GM21360 (cell line): ENCODE data around the gene PLA2G12B.

Experiments
- ATAC-seq: cut with Tn5 transposase; IDR thresholded peaks from one replicate; pipeline ENCODE4 v1.9.1; 2021; ENCODE audit warnings: mild to moderate bottlenecking, moderate library complexity; ENCODE audit not compliant: unreplicated experiment

The PLA2G12B gene

DNA sequence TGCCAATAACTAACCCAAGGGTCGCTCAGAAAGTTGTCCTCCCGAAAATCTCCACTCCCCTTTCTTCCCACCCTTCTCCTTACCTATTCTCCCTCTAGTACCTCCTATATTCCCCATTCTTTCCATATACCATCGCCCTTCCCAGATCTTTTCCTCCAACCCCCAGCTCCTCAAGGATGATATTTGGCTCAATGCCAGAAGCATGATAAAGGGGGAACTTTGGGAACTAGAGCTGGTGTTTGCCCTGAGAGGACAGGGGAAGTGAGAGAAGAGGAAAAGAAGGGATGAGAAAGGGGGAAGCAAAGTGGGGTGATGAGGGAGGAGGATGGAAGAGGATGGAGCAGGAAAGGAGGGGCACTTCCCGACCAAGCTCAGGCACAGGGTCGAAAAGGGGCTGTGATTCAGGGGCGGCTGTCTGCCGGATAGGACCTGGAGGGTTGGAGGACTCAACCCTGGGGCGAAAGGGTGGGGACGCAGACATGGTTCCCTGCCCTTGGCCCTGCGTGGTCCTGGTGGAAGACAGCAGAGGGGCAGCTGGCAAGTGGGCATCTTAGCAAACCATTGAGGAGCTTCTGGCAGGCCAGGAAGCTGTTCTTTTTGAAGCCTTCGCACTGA is 59.3 kb downstream of the PLA2G12B start:
- ATAC-seq, result no peak

DNA sequence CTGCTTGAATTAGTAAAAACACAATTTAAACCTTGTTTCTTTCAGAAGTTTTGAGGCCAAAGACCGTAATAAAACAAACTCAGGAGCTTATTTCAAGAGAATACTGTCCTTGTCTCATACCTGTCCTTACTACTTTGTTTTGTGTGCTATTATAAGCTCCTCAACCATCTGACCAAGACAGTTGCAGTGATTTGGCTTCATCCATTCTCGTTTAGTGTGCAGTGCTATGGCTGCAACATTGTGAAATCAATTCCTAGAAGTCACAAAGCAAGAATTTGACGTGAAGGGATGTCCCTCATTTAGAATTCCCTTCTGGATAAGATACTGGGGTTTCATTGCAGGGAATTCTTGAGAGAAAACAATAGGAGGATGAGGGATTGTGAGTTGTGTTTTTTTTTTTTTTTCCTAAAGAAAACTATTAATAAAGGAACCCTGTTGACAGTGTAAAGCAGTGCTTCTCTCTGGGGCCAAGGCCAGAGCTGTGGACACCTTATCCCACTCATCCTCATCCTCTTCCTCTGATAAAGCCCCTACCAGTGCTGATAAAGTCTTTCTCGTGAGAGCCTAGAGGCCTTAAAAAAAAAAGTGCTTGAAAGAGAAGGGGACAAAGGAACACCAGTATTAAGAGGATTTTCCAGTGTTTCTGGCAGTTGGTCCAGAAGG is 61.3 kb downstream of the PLA2G12B start, which contains the start of gene OIT3:
TSS of gene OIT3 (plus strand) at position 604 of the 663 bp plus-strand sequence. CDS start 60 bp downstream, outside the sequence.
- ATAC-seq, result no peak

DNA sequence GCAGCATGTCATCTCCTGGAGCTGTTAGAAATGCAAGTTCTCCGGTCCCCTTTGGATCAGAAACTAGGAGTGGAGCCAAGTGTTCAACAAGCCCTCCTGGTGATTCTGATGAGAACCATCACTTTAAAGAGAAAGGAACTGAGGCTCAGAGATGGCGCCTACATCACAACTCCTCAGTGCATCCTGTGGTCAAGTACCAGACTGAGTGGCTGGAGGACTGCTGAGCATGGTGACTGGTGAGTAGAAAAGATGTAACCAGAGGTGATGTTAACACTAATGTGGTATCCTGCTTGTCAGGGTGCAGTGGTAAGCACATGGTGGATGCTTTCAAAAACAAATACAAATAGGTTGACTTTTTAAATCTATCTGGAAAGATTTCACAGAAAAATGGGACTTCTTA is 64.5 kb downstream of the PLA2G12B start:
- no peak for ATAC-seq

DNA sequence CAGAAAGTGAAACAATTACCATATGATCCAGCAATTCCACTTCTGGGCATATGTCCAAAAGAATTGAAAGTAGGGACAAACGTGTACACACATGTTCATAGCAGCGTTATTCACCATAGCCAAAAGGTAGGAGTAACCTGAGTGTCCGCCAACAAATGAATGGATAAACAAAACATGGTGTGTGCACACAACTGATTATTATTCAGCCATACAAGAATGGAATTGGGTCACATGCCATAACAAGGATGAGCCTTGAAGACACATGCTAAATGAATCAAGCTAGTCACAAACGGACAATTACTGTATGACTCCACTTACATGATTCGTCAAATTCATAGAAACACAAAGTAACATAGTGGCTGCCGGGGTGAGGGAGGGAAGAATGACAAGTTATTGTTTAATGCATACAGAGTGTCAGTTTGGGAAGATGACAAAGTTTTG is 65.2 kb downstream of the PLA2G12B start:
- ATAC-seq, result no peak

DNA sequence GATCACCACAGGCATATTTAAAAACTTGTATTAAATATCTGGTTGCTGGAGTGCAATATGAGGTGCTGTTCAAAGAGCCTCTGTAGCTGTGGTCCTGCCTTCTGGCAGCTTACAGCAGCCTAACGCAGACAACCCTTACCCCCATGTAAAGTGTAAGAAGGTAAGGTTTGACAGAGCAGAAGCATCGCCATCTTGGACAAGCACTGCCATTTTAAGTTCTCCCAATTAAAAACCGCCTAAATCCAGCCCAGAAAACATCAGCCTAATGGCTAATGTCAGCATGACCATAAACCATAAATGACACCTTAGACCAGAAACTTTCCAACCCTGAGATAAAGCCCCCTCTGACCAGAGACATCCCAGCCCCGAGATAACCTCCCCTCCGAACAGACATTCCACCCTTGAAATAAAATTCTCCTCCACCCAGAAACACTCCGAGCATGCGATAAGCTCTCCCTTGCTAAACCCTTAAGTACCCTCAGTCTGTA is 66.4 kb downstream of the PLA2G12B start:
- no peak for ATAC-seq

DNA sequence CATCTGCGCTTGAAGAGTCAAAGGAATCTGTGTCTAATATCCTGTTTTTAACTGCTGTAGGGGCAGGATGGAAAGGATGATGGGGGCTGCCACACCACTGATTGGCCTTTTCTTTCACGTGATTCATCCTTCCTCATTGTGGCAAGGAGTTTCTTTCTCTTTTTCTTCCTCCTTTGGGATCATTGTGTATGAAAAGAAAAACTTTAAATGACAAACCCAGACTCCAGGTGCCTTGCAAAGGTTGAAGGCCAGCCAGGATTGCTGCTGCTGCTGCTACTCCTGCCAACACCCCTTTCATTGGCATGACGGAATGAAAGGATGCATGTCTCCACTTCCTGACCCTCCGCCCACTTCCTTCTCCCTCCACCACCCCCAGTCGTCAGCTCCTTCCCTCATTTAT is 67.6 kb downstream of the PLA2G12B start:
- no peak for ATAC-seq

DNA sequence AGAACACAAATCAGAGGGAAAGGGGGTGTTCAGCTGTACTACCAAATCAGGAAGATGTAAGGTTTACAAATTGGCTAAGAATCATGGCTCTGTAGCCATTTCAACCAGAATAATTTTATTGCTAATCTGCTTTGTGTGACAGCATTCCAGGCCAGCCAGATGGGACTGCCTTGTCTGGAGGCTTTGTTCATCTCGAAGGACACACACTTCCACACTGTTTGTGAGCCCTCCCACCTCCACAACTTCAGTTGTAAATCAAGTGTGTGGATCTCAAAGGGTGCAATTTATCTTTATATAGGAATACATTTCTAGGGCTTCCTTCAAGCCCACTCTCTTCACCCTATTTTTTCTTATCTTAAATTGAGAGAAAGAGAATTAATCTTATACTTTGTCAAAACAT is 68.0 kb downstream of the PLA2G12B start:
- no peak for ATAC-seq

DNA sequence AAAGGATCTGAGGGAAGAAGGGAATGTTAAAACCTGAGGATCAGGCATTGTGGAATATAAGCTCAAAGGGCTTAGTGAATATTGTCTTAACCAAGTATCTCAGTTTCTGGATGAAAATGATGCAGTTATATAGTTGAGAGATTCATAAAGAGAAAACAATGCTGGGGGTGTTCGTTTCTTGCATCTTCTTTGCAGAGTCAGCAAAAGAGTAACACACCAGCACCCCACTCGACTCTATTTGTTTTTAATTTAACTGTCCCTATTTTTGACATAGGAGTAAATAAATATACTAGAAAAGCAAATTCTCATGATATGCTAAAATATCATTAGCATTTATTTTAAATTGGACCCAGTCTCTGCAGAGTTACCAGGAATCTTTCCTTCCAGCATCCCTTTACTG is 68.7 kb downstream of the PLA2G12B start:
- no peak for ATAC-seq
